CD4-positive, alpha-beta memory T cell (primary cell): ENCODE measurements around the gene BICDL1. TPM values are rescaled to one million over a fixed set of nuclear protein-coding genes. Genes with fewer than 3 reads are reported as not detected.
A peak's percentile ranks its signal among the peaks of the same experiment; 100 is the strongest.

Experiments
- CTCF ChIA-PET: fragments of 350-600 bp; sonication (Branson Sonifier 250); formaldehyde crosslinking; loops from one replicate; lab custom pipeline; 2021; ENCODE audit warnings: inconsistent platforms; ENCODE audit not compliant: partially characterized antibody; lab: Charles Lee
- POLR2A ChIA-PET: fragments of 350-600 bp; sonication (Branson Sonifier 250); formaldehyde crosslinking; loops from one replicate; lab custom pipeline; 2021; ENCODE audit not compliant: partially characterized antibody; lab: Charles Lee
- DNase-seq, 5 donors: peaks; one replicate each; pipeline versions ENCODE4 v3.0.0 to v3.0.0-alpha.2; 2020 to 2022; ENCODE audit warnings: mixed read lengths in 1 of 5
- H3K27ac ChIP-seq: one replicate; pipeline ENCODE4 v1.7.0; 2013; ENCODE audit warnings: low read depth, low read length
- H3K27me3 ChIP-seq: 2 replicates; pipeline ENCODE4 v1.7.0; 2013; ENCODE audit warnings: mild to moderate bottlenecking, low read length, moderate library complexity; ENCODE audit not compliant: insufficient read depth
- H3K36me3 ChIP-seq: 2 replicates; pipeline ENCODE4 v1.7.0; 2013; ENCODE audit warnings: mild to moderate bottlenecking, low read length, moderate library complexity; ENCODE audit not compliant: insufficient read depth
- H3K4me1 ChIP-seq: 2 replicates; pipeline ENCODE4 v1.7.0; 2013; ENCODE audit warnings: mild to moderate bottlenecking, low read length, moderate library complexity; ENCODE audit not compliant: insufficient read depth
- H3K4me3 ChIP-seq, 2 donors: one replicate each; pipeline ENCODE4 v1.7.0; 2013; ENCODE audit warnings: low read length in 2 of 2, mild to moderate bottlenecking in 1 of 2
- H3K9me3 ChIP-seq, 2 donors: one replicate each; pipeline ENCODE4 v1.7.0; 2013; ENCODE audit warnings: low read length in 2 of 2, control low read depth in 1 of 2; ENCODE audit not compliant: control insufficient read depth in 1 of 2
- H3K27ac Mint-ChIP-seq, 7 donors: one replicate each; pipeline ENCODE4 v1.8.0; 2020 to 2021; ENCODE audit warnings: mixed read lengths in 7 of 7, mild to moderate bottlenecking in 6 of 7, inconsistent platforms in 3 of 7, moderate library complexity in 3 of 7
- H3K27me3 Mint-ChIP-seq, 2 donors: one replicate each; pipeline ENCODE4 v1.8.0; 2020 to 2021; ENCODE audit warnings: mixed read lengths in 2 of 2
- H3K36me3 Mint-ChIP-seq, 2 donors: one replicate each; pipeline ENCODE4 v1.8.0; 2020 to 2021; ENCODE audit warnings: mixed read lengths in 2 of 2, inconsistent platforms in 1 of 2, mild to moderate bottlenecking in 1 of 2
- H3K4me1 Mint-ChIP-seq, 4 donors: one replicate each; pipeline ENCODE4 v1.8.0; 2020 to 2021; ENCODE audit warnings: mixed read lengths in 4 of 4, mild to moderate bottlenecking in 1 of 4
- H3K4me3 Mint-ChIP-seq, 8 donors: one replicate each; pipeline ENCODE4 v1.8.0; 2020 to 2021; ENCODE audit warnings: mixed read lengths in 8 of 8, mild to moderate bottlenecking in 7 of 8, moderate library complexity in 6 of 8, inconsistent platforms in 3 of 8
- H3K9me3 Mint-ChIP-seq, 8 donors: one replicate each; pipeline ENCODE4 v1.8.0; 2020 to 2021; ENCODE audit warnings: mixed read lengths in 8 of 8, mild to moderate bottlenecking in 5 of 8, inconsistent platforms in 3 of 8, moderate library complexity in 1 of 8
- intact Hi-C: fragments of 100-400 bp; cut with micrococcal nuclease; formaldehyde crosslinking; loops from one replicate; pipeline ENCODE4 v1.15.1; 2023
- polyA plus RNA-seq, 2 donors: library from polyadenylated mRNA; unstranded; fragments of 300-500 nt; fragmentation: Illumina TruSeq; gene quantifications; one replicate each; pipeline ENCODE4 v1.2.3, GENCODE V29; 2021
- total RNA-seq, 2 experiments: library from RNA; stranded (reverse); gene quantifications; one replicate each; pipeline ENCODE4 v1.2.3, GENCODE V29; 2021

Gene BICDL1
- total and polyA plus RNA-seq, 4 experiments from 2014 or later, result 2.3 to 153 (median 73.2) TPM

- no peak overlapping the region for H3K4me3 ChIP-seq
- intact Hi-C loops, result no loop called here
Measured at GRCh38 chr12:120076651-120077050, 87.6 kb downstream of the BICDL1 start.

GRCh38 chr12:120077260-120077659 is 88.2 kb downstream of the BICDL1 start:
- Histone ChIP-seq H3K4me3 (no peak overlapping the region), H3K27ac (no peak overlapping the region), H3K4me1 (peaks cover 20% of the 10 kb centered on the region), H3K9me3 (no peaks in the 10 kb centered on the region), H3K36me3 (peaks cover 7% of the 10 kb centered on the region), H3K27me3 (no peaks in the 10 kb centered on the region)
- H3K9me3 Mint-ChIP-seq, result no peaks in the 10 kb centered on the region
- intact Hi-C loops, result no loop called here
- ChIA-PET CTCF (no interaction called here), POLR2A (no interaction called here)
- DNase-seq, result no peak
- peaks cover 26 to 39% of the 10 kb centered on the region in 2 donors for H3K36me3 Mint-ChIP-seq
- no peaks in the 10 kb centered on the region for H3K27me3 Mint-ChIP-seq
- H3K4me3 Mint-ChIP-seq, result no peak overlapping the region
- peaks cover 17 to 24% (median 17%) of the 10 kb centered on the region in 4 donors for H3K4me1 Mint-ChIP-seq
- no peak overlapping the region for H3K27ac Mint-ChIP-seq

More at GRCh38 chr12:120076651-120077050, 87.6 kb downstream of the BICDL1 start:
- Mint-ChIP-seq H3K4me1 (peaks cover 17 to 24% (median 17%) of the 10 kb centered on the region in 4 donors), H3K27ac (no peak overlapping the region), H3K9me3 (no peaks in the 10 kb centered on the region), H3K4me3 (no peak overlapping the region), H3K27me3 (no peaks in the 10 kb centered on the region), H3K36me3 (peaks cover 29 to 39% of the 10 kb centered on the region in 2 donors)
- POLR2A ChIA-PET, result interaction anchor here (1.5 kb wide), 1 partner anchor 41 kb away, joined by 3 read pairs; the partner anchor contains the start of gene RAB35
- Histone ChIP-seq H3K27me3 (no peaks in the 10 kb centered on the region), H3K36me3 (peaks cover 10% of the 10 kb centered on the region), H3K27ac (no peak overlapping the region), H3K9me3 (no peaks in the 10 kb centered on the region), H3K4me1 (peaks cover 20% of the 10 kb centered on the region)
- CTCF ChIA-PET, result no interaction called here
- DNase-seq, result no peak

- H3K4me3 ChIP-seq, result no peak overlapping the region
- H3K9me3 Mint-ChIP-seq, result peaks cover 0 to 2% (median 0%) of the 10 kb centered on the region in 8 donors
- H3K36me3 Mint-ChIP-seq, result peaks cover 12 to 31% of the 10 kb centered on the region in 2 donors
- H3K27me3 ChIP-seq, result no peaks in the 10 kb centered on the region
- H3K36me3 ChIP-seq, result no peaks in the 10 kb centered on the region
- H3K4me1 Mint-ChIP-seq, result peaks cover 15 to 24% (median 16%) of the 10 kb centered on the region in 4 donors
- H3K27ac Mint-ChIP-seq, result peak overlapping the region in 6 of 7 donors; percentile 59 to 84 (median 72)
- H3K4me1 ChIP-seq, result peaks cover 20% of the 10 kb centered on the region
- H3K9me3 ChIP-seq, result no peaks in the 10 kb centered on the region
- H3K4me3 Mint-ChIP-seq, result peak overlapping the region in 1 of 8 donors; percentile 10
- intact Hi-C loops, result no loop called here
- ChIA-PET POLR2A (interaction anchor here (1.4 to 1.6 kb wide), 2 partner anchors 89 to 90 kb away, joined by 6 read pairs; partner anchors contain the start of gene BICDL1), CTCF (interaction anchor here (0.9 to 1.4 kb wide), 5 partner anchors 8 to 90 kb away, joined by 3 to 5 read pairs (median 3); no protein-coding TSS in a partner anchor)
- no peaks in the 10 kb centered on the region for H3K27me3 Mint-ChIP-seq
- no peak for DNase-seq
- no peak overlapping the region for H3K27ac ChIP-seq
Measured at GRCh38 chr12:120078868-120079267, 89.8 kb downstream of the BICDL1 start.

GRCh38 chr12:120079411-120080400 is 90.7 kb downstream of the BICDL1 start:
- no peak for DNase-seq
- ChIA-PET POLR2A (interaction anchor here (0.9 to 1.6 kb wide), 4 partner anchors 89 to 91 kb away, joined by 3 to 6 read pairs (median 6); partner anchors contain the start of gene BICDL1), CTCF (interaction anchor here (0.9 to 1.3 kb wide), 4 partner anchors 9 to 91 kb away, joined by 3 to 5 read pairs (median 3); no protein-coding TSS in a partner anchor)
- Mint-ChIP-seq H3K4me3 (no peak overlapping the region), H3K27ac (peak overlapping the region in 6 of 7 donors; percentile 37 to 72 (median 62)), H3K4me1 (peaks cover 9 to 19% (median 10%) of the 10 kb centered on the region in 4 donors), H3K9me3 (peaks cover 0 to 2% (median 0%) of the 10 kb centered on the region in 8 donors), H3K27me3 (no peaks in the 10 kb centered on the region), H3K36me3 (peaks cover 13 to 28% of the 10 kb centered on the region in 2 donors)
- Histone ChIP-seq H3K4me1 (peaks cover 13% of the 10 kb centered on the region), H3K4me3 (no peak overlapping the region), H3K36me3 (no peaks in the 10 kb centered on the region), H3K27ac (no peak overlapping the region), H3K9me3 (no peaks in the 10 kb centered on the region), H3K27me3 (no peaks in the 10 kb centered on the region)
- intact Hi-C loops, result no loop called here

- Mint-ChIP-seq H3K27me3 (no peaks in the 10 kb centered on the region), H3K9me3 (peaks cover 0 to 2% (median 0%) of the 10 kb centered on the region in 8 donors), H3K4me3 (no peak overlapping the region), H3K27ac (peak overlapping the region in 1 of 7 donors; percentile 29), H3K36me3 (peaks cover 16 to 28% of the 10 kb centered on the region in 2 donors), H3K4me1 (peaks cover 6 to 18% (median 8%) of the 10 kb centered on the region in 4 donors)
- intact Hi-C loops, result no loop called here
- ChIA-PET POLR2A (no interaction called here), CTCF (interaction anchor here (0.7 kb wide), 1 partner anchor 29 kb away, joined by 3 read pairs; no protein-coding TSS in a partner anchor)
- H3K9me3 ChIP-seq, result no peaks in the 10 kb centered on the region
- H3K27me3 ChIP-seq, result no peaks in the 10 kb centered on the region
- H3K27ac ChIP-seq, result no peak overlapping the region
- no peaks in the 10 kb centered on the region for H3K36me3 ChIP-seq
- peaks cover 2% of the 10 kb centered on the region for H3K4me1 ChIP-seq
- no peak for DNase-seq
- no peak overlapping the region for H3K4me3 ChIP-seq
Measured at GRCh38 chr12:120081641-120082040, 92.6 kb downstream of the BICDL1 start.

- intact Hi-C loops, result loop anchor here (5.0 kb wide), 1 partner anchor 419 kb away; the partner anchor contains the start of gene PRKAB1
- H3K9me3 Mint-ChIP-seq, result peaks cover 0 to 2% (median 0%) of the 10 kb centered on the region in 8 donors
- peak overlapping the region; percentile 39 for H3K27ac ChIP-seq
- H3K9me3 ChIP-seq, result no peaks in the 10 kb centered on the region
- peaks cover 18 to 38% of the 10 kb centered on the region in 2 donors for H3K36me3 Mint-ChIP-seq
- H3K4me3 ChIP-seq, result no peak overlapping the region
- peak overlapping the region in 1 of 8 donors; percentile 67 for H3K4me3 Mint-ChIP-seq
- POLR2A ChIA-PET, result interaction anchor here (0.7 to 3.1 kb wide), 20 partner anchors 8 to 205 kb away, joined by 3 to 84 read pairs (median 6); partner anchors contain the start of genes BICDL1, RAB35, RNU4-2 and RPLP0
- H3K4me1 ChIP-seq, result peaks cover 12% of the 10 kb centered on the region
- CTCF ChIA-PET, result interaction anchor here (0.7 to 2.9 kb wide), 18 partner anchors 8 to 171 kb away, joined by 3 to 22 read pairs (median 5); partner anchors contain the start of genes BICDL1, RAB35 and RPLP0
- H3K27me3 ChIP-seq, result no peaks in the 10 kb centered on the region
- peak overlapping the region; percentile 80 to 95 (median 93) for H3K27ac Mint-ChIP-seq
- H3K36me3 ChIP-seq, result peaks cover 5% of the 10 kb centered on the region
- H3K4me1 Mint-ChIP-seq, result peaks cover 7 to 22% (median 16%) of the 10 kb centered on the region in 4 donors
- no peak for DNase-seq
- H3K27me3 Mint-ChIP-seq, result no peaks in the 10 kb centered on the region
Measured at GRCh38 chr12:120085920-120086645, 97.0 kb downstream of the BICDL1 start.
